Head of caudate nucleus (tissue), 42 donors: ENCODE data around the gene MINDY4.
A peak's percentile ranks its signal among the peaks of the same experiment; 100 is the strongest.

ENCODE experiments used
- DNase-seq, 42 donors: peaks; one replicate each; pipeline versions ENCODE4 v3.0.0 to v3.0.0-alpha.2; 2020 to 2021; ENCODE audit warnings: mixed read lengths in 7 of 42
- intact Hi-C: fragments of 100-400 bp; cut with DNase I; formaldehyde crosslinking; loops from one replicate; pipeline ENCODE4 v1.15.0; 2022

The MINDY4 gene

GRCh38 chr7:30740417-30741181 lies 30.6 kb upstream of the MINDY4 start:
- intact Hi-C loops, result no loop called here

GRCh38 chr7:30741289-30741688 lies 29.9 kb upstream of the MINDY4 start:
- DNase-seq, result no peak
- intact Hi-C loops, result no loop called here

More at GRCh38 chr7:30740417-30741181, 30.6 kb upstream of the MINDY4 start:
- peak; percentile 53 to 92 (median 80) for DNase-seq

- peak in 3 of 42 donors; percentile 19 to 36 (median 22) for DNase-seq
- intact Hi-C loops, result no loop called here
These were observed 27.7 kb upstream of the MINDY4 start for GRCh38 chr7:30743371-30744074.

GRCh38 chr7:30744075-30744417 lies 27.2 kb upstream of the MINDY4 start:
- intact Hi-C loops, result no loop called here
- DNase-seq, result no peak

- intact Hi-C loops, result no loop called here
- no peak for DNase-seq
These were observed 25.8 kb upstream of the MINDY4 start for GRCh38 chr7:30745261-30745941.

- intact Hi-C loops, result no loop called here
- DNase-seq, result no peak
These were observed 21.2 kb upstream of the MINDY4 start for GRCh38 chr7:30750010-30750409.

- intact Hi-C loops, result no loop called here
- DNase-seq, result peak in 23 of 42 donors; percentile 4 to 73 (median 49)
These were observed 20.2 kb upstream of the MINDY4 start for GRCh38 chr7:30750683-30751650.

GRCh38 chr7:30751696-30752273 lies 19.4 kb upstream of the MINDY4 start, which contains the start of gene INMT:
TSS of gene INMT (plus strand) at chr7:30752135. CDS start at chr7:30752151, 16 bp downstream.
- intact Hi-C loops, result no loop called here
- DNase-seq, result no peak

GRCh38 chr7:30752484-30752883 lies 18.7 kb upstream of the MINDY4 start:
- intact Hi-C loops, result no loop called here
- DNase-seq, result no peak

- intact Hi-C loops, result no loop called here
These were observed 18.2 kb upstream of the MINDY4 start for GRCh38 chr7:30752979-30753378.

GRCh38 chr7:30754315-30754877 lies 16.8 kb upstream of the MINDY4 start:
- intact Hi-C loops, result no loop called here

More at GRCh38 chr7:30752979-30753378, 18.2 kb upstream of the MINDY4 start:
- peak in 1 of 42 donors; percentile 6 for DNase-seq

GRCh38 chr7:30755384-30756154 lies 15.6 kb upstream of the MINDY4 start:
- DNase-seq, result peak in 26 of 42 donors; percentile 15 to 69 (median 38)
- intact Hi-C loops, result no loop called here

More at GRCh38 chr7:30754315-30754877, 16.8 kb upstream of the MINDY4 start:
- no peak for DNase-seq

- intact Hi-C loops, result no loop called here
- peak in 1 of 42 donors; percentile 19 for DNase-seq
These were observed 13.9 kb upstream of the MINDY4 start for GRCh38 chr7:30757342-30757692.

GRCh38 chr7:30760514-30761213 lies 10.6 kb upstream of the MINDY4 start:
- DNase-seq, result no peak
- intact Hi-C loops, result no loop called here

- intact Hi-C loops, result no loop called here
- DNase-seq, result no peak
These were observed 9.7 kb upstream of the MINDY4 start for GRCh38 chr7:30761214-30762156.
